GM12878 (cell line): ENCODE measurements around the gene USP34. TPM values are rescaled to one million over a fixed set of nuclear protein-coding genes. Genes with fewer than 3 reads are reported as not detected.

Experiments used
- ATAC-seq: fragments of 200-7000 bp; cut with Tn5 transposase; 3 replicates; pipeline ENCODE4 v1.9.1; 2020; ENCODE audit warnings: mild to moderate bottlenecking, moderate library complexity
- BruUV-seq: library from RNA; stranded (reverse); fragments of 400-500 nt; replicated peaks from 2 replicates; lab custom pipeline; 2021; lab: Mats Ljungman, UMichigan
- CTCF ChIA-PET: fragments of 300-600 bp; sonication (Branson Sonifier 250); formaldehyde crosslinking; extraction: SDS; loops from one replicate; lab custom pipeline; 2021; ENCODE audit warnings: inconsistent platforms; lab: Yijun Ruan, JAX
- POLR2A ChIA-PET: fragments of 350-600 bp; formaldehyde crosslinking; extraction: SDS; loops from one replicate; lab custom pipeline; 2021; ENCODE audit warnings: inconsistent platforms; lab: Charles Lee
- RAD21 ChIA-PET: fragments of 300-600 bp; sonication (Branson Sonifier 250); formaldehyde crosslinking; loops from one replicate; lab custom pipeline; 2023; ENCODE audit warnings: antibody characterized with exemption; ENCODE audit not compliant: unreplicated experiment; lab: Charles Lee
- SMC1A ChIA-PET: fragments of 300-600 bp; sonication (Branson Sonifier 250); formaldehyde crosslinking; loops from one replicate; lab custom pipeline; 2023; ENCODE audit not compliant: unreplicated experiment, uncharacterized antibody; lab: Charles Lee
- DNase-seq: peaks from one replicate; pipeline ENCODE4 v3.0.0-alpha.2; 2011; ENCODE audit warnings: low read depth, low spot score
- FAIRE-seq: peaks from 3 replicates; lab custom pipeline; 2011; peaks lifted over from hg19 to GRCh38; lab: Jason Lieb, UNC
- H2AFZ ChIP-seq: 2 replicates; pipeline ENCODE4 v1.6.0; 2011; ENCODE audit warnings: low read depth, low read length, control low read depth; ENCODE audit not compliant: control insufficient read depth
- H3K27ac ChIP-seq: 2 replicates; pipeline ENCODE4 v1.5.1; 2011; ENCODE audit warnings: control low read depth; ENCODE audit not compliant: control insufficient read depth, insufficient read depth
- H3K27me3 ChIP-seq, 2 experiments: replicated peaks in 1 of 2; 2 replicates each; pipeline versions ENCODE4 v1.6.0 to v1.6.1; 2011; ENCODE audit warnings: low read length in 1 of 2; ENCODE audit not compliant: control insufficient read depth in 2 of 2, insufficient read depth in 2 of 2
- H3K36me3 ChIP-seq, 2 experiments: 2 replicates each; pipeline ENCODE4 v1.5.1; 2011; ENCODE audit warnings: low read length in 1 of 2; ENCODE audit not compliant: control insufficient read depth in 2 of 2, insufficient read depth in 2 of 2
- H3K4me1 ChIP-seq: 2 replicates; pipeline ENCODE4 v1.6.1; 2011; ENCODE audit warnings: mild to moderate bottlenecking, low read length, moderate library complexity, mixed read lengths; ENCODE audit not compliant: control insufficient read depth, insufficient read depth
- H3K4me2 ChIP-seq: 2 replicates; pipeline ENCODE4 v1.6.0; 2011; ENCODE audit warnings: control low read depth; ENCODE audit not compliant: control insufficient read depth, insufficient read depth
- H3K4me3 ChIP-seq: fragments of 200-600 bp; sonication (generic); 2 replicates; pipeline ENCODE4 v1.5.1; 2016
- H3K79me2 ChIP-seq: 2 replicates; pipeline ENCODE4 v1.6.0; 2011; ENCODE audit warnings: low read length; ENCODE audit not compliant: control insufficient read depth, insufficient read depth
- H3K9ac ChIP-seq: 2 replicates; pipeline ENCODE4 v1.8.0; 2011; ENCODE audit warnings: low read length, control low read depth, mixed read lengths; ENCODE audit not compliant: control insufficient read depth, insufficient read depth
- H3K9me3 ChIP-seq: replicated peaks from 3 replicates; pipeline ENCODE4 v1.5.1; 2011; ENCODE audit warnings: mild to moderate bottlenecking, low read length; ENCODE audit not compliant: control insufficient read depth, insufficient read depth
- H4K20me1 ChIP-seq: 2 replicates; pipeline ENCODE4 v1.6.0; 2011; ENCODE audit not compliant: control insufficient read depth, insufficient read depth
- EED ChIP-seq: sonication (generic); IDR thresholded peaks from 2 replicates; pipeline ENCODE4 v1.6.1; 2016; ENCODE audit warnings: antibody characterized with exemption, low read depth
- EZH2 ChIP-seq: IDR thresholded peaks from 2 replicates; pipeline ENCODE4 v1.6.1; 2012; ENCODE audit warnings: low read depth, mild to moderate bottlenecking, control low read depth, inconsistent platforms, low read length, borderline replicate concordance; ENCODE audit not compliant: control insufficient read depth
- IKZF1 ChIP-seq: fragments of 450-650 bp; conservative IDR thresholded peaks from 2 replicates; pipeline ENCODE4 v1.6.1; 2017; ENCODE audit warnings: antibody characterized with exemption, mild to moderate bottlenecking
- PML ChIP-seq: IDR thresholded peaks from 2 replicates; pipeline ENCODE4 v1.6.1; 2012; ENCODE audit warnings: low read length, inconsistent platforms
- WGBS: methylation state at CpG from one replicate; pipeline ENCODE4 v1.1.6; 2016; ENCODE audit warnings: low lambda C conversion rate; ENCODE audit not compliant: insufficient replicate concordance, insufficient coverage; ENCODE audit errors: missing lambda C conversion rate; 5-methylcytosine and 5-hydroxymethylcytosine counted together
- in situ Hi-C: fragments of 300-500 bp; cut with MboI; formaldehyde crosslinking; loops from 9 replicates; pipeline ENCODE4 v1.14.3; 2018; ENCODE audit warnings: mixed read lengths
- intact Hi-C: fragments of 100-400 bp; cut with micrococcal nuclease; formaldehyde crosslinking; loops from one replicate; pipeline ENCODE4 v1.14.2; 2022; ENCODE audit not compliant: unreplicated experiment
- polyA plus RNA-seq, 11 experiments: library from polyadenylated mRNA; depleted of rRNA in 4 of 11; unstranded in 6 of 11; stranded (reverse) in 5 of 11; fragments of >200 nt; fragmentation: Nextera tagmentation in 4 of 11; fragmentation: Illumina TruSeq in 1 of 11; extraction: Ambion mirVana in 4 of 11; extraction: Trizol in 1 of 11; gene quantifications; 1 replicate in 1 of 11; 2 replicates in 10 of 11; pipeline versions ENCODE4 v1.2.1 to v1.2.3, GENCODE V29; 2011 to 2016; ENCODE audit warnings: inconsistent platforms in 2 of 11, missing spikeins in 2 of 11, low read depth in 1 of 11
- total RNA-seq, 4 experiments: library from RNA; depleted of rRNA in 3 of 4; stranded (reverse); fragments of >200 nt in 3 of 4; fragmentation: Illumina TruSeq in 1 of 4; extraction: Trizol in 1 of 4; gene quantifications; 2 replicates each; pipeline versions ENCODE4 v1.2.1 to v1.2.3, GENCODE V29; 2013 to 2021
- TF ChIP-seq, protein P1 (sequence below): fragments of 450-650 bp; IDR thresholded peaks from 2 replicates; pipeline ENCODE4 v1.6.1; 2017; ENCODE audit warnings: mild to moderate bottlenecking, low read depth, inconsistent platforms; ENCODE audit not compliant: poor library complexity, severe bottlenecking

Gene USP34
- total and polyA plus RNA-seq, 10 of the 15 experiments (the other 5 are each of a cell fraction or from before 2014, with no cell fraction given), result 26.2 to 106 (median 62.1) TPM

DNA sequence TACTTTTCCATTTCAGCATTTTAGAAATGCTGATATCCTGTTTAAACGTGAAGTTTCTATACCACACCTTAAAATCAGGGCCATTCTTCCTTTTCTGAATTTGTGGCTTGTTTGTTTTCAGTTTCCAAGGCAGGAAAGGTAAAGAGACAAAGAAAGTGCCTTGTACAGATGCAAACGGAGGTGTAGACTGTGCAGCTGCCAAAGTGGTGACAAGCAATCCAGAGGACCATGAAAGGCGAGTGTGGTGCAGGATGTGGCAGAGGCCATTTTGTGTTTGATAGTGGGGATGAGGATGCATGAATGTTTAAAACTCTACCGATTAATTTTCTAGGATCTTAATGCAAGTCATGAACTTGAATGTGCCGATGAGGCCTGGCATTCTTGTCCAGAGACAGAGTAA lies 308.2 kb downstream of the USP34 start:
- no peaks in the 10 kb centered on the region for H3K4me1 ChIP-seq
- 77% methylated on average over 5 of the region's 5 CpGs for WGBS
- no peak overlapping the region for H3K4me2 ChIP-seq
- ATAC-seq (no peak), DNase-seq (no peak), FAIRE-seq (no peak)
- peaks cover 0 to 3% of the 10 kb centered on the region in 2 experiments; a peak in 1 of 4 replicates for H3K36me3 ChIP-seq
- H3K9me3 ChIP-seq, result no peaks in the 10 kb centered on the region; the same call in 1 of the 3 replicates
- ChIA-PET POLR2A (no interaction called here), SMC1A (interaction anchor here (0.6 to 1.1 kb wide), 3 partner anchors 18 to 345 kb away, joined by 3 to 4 read pairs (median 3); no protein-coding TSS in a partner anchor), RAD21 (no interaction called here), CTCF (interaction anchor here (1.1 kb wide), 1 partner anchor 18 kb away, joined by 3 read pairs; no protein-coding TSS in a partner anchor)
- in situ Hi-C loops, result no loop called here
- BruUV-seq, result no TSS peak
- intact Hi-C loops, result no loop called here
- no peak overlapping the region for H3K9ac ChIP-seq
- no peak overlapping the region for H2AFZ ChIP-seq
- H4K20me1 ChIP-seq, result no peaks in the 10 kb centered on the region
- H3K79me2 ChIP-seq, result no peaks in the 10 kb centered on the region
- no peak overlapping the region for H3K27ac ChIP-seq
- H3K4me3 ChIP-seq, result no peak overlapping the region
- TF ChIP-seq PML (no peak), EZH2 (no peak), IKZF1 (no peak), EED (no peak)
- H3K27me3 ChIP-seq, result no peaks in the 10 kb centered on the region

DNA sequence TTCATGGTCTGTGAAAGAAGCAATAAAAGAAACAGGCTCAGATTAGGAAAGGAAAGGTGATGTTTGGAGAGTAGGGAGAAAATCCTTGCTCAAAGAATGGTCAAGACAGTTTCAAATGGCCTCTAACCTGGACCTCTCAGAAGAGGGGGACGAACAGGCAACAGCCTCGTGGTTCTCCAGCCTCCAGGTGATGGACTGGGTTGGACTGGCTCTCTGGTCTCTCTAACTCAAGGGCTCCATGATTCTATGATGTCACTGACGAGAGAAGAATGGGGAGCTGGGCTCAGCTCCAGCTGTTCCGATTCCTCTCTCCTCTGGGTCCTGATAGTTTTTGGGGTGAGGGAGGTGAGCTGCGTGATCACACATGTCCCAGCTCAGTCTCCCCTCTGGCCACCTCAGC lies 309.0 kb downstream of the USP34 start, which contains the start of gene C2orf74:
Gene C2orf74, plus strand, starts transcription at position 301 of the 400 bp plus-strand sequence. CDS start 327 bp downstream, outside the sequence.
- H3K79me2 ChIP-seq, result no peaks in the 10 kb centered on the region
- WGBS, result 93% methylated on average over 5 of the region's 5 CpGs
- peaks cover 0 to 3% of the 10 kb centered on the region in 2 experiments; a peak in 1 of 4 replicates for H3K36me3 ChIP-seq
- intact Hi-C loops (no loop called here), in situ Hi-C loops (no loop called here)
- no peak for FAIRE-seq
- DNase-seq, result no peak
- ChIA-PET RAD21 (no interaction called here), CTCF (interaction anchor here (1.1 kb wide), 1 partner anchor 17 kb away, joined by 3 read pairs; no protein-coding TSS in a partner anchor), SMC1A (interaction anchor here (0.6 to 1.1 kb wide), 3 partner anchors 287 to 499 kb away, joined by 3 to 4 read pairs (median 3); no protein-coding TSS in a partner anchor), POLR2A (interaction anchor here (0.5 to 0.6 kb wide), 2 partner anchors 217 to 565 kb away, joined by 3 read pairs; no protein-coding TSS in a partner anchor)
- H3K4me1 ChIP-seq, result no peaks in the 10 kb centered on the region
- H3K9ac ChIP-seq, result no peak within 1 kb of the TSS
- H2AFZ ChIP-seq, result no peak within 1 kb of the TSS
- H3K27me3 ChIP-seq, result no peaks in the 10 kb centered on the region
- H3K27ac ChIP-seq, result no peak within 1 kb of the TSS
- no TSS peak for BruUV-seq
- no peak within 1 kb of the TSS for H3K4me2 ChIP-seq
- no peak for ATAC-seq
- H4K20me1 ChIP-seq, result no peaks in the 10 kb centered on the region
- TF ChIP-seq, protein P1, sequence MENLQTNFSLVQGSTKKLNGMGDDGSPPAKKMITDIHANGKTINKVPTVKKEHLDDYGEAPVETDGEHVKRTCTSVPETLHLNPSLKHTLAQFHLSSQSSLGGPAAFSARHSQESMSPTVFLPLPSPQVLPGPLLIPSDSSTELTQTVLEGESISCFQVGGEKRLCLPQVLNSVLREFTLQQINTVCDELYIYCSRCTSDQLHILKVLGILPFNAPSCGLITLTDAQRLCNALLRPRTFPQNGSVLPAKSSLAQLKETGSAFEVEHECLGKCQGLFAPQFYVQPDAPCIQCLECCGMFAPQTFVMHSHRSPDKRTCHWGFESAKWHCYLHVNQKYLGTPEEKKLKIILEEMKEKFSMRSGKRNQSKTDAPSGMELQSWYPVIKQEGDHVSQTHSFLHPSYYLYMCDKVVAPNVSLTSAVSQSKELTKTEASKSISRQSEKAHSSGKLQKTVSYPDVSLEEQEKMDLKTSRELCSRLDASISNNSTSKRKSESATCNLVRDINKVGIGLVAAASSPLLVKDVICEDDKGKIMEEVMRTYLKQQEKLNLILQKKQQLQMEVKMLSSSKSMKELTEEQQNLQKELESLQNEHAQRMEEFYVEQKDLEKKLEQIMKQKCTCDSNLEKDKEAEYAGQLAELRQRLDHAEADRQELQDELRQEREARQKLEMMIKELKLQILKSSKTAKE, result no peak
- no peak for TF ChIP-seq EED
- H3K4me3 ChIP-seq, result no peak within 1 kb of the TSS
- H3K9me3 ChIP-seq, result no peaks in the 10 kb centered on the region; the same call in 1 of the 3 replicates
